Activated T-helper 1 cell treated with anti-CD3 and anti-CD28 coated beads, Interleukin-12 subunit alpha, Interleukin-12 subunit beta, Interleukin-2, Interleukin-4 antibody, amounts not matched to agents 30 ng/mL and 10 ng/mL and 1 ng/mL, durations not matched to agents 14 hours and 24 hours and 36 hours (primary cell): Measurements from ENCODE around the gene SLC39A11. TPM values are rescaled to one million over a fixed set of nuclear protein-coding genes. Genes with fewer than 3 reads are reported as not detected.
A peak's percentile ranks its signal among the peaks of the same experiment; 100 is the strongest.

Experiments used
- DNase-seq: peaks from one replicate; pipeline ENCODE4 v3.0.0; 2021; ENCODE audit warnings: low spot score
- H3K27ac Mint-ChIP-seq: one replicate; pipeline ENCODE4 v1.8.0; 2021; ENCODE audit warnings: mild to moderate bottlenecking, mixed read lengths
- H3K27me3 Mint-ChIP-seq: one replicate; pipeline ENCODE4 v1.8.0; 2022; ENCODE audit warnings: mild to moderate bottlenecking, moderate library complexity, mixed read lengths; ENCODE audit not compliant: insufficient read depth
- H3K36me3 Mint-ChIP-seq: one replicate; pipeline ENCODE4 v1.8.0; 2021; ENCODE audit warnings: low read depth, mixed read lengths
- H3K4me1 Mint-ChIP-seq: one replicate; pipeline ENCODE4 v1.8.0; 2021; ENCODE audit warnings: low read depth, mixed read lengths
- H3K4me3 Mint-ChIP-seq: one replicate; pipeline ENCODE4 v1.8.0; 2021; ENCODE audit warnings: mild to moderate bottlenecking, moderate library complexity, mixed read lengths
- H3K9me3 Mint-ChIP-seq: one replicate; pipeline ENCODE4 v1.8.0; 2021; ENCODE audit warnings: mixed read lengths
- intact Hi-C: fragments of 100-400 bp; cut with micrococcal nuclease; formaldehyde crosslinking; loops from one replicate; pipeline ENCODE4 v1.15.1; 2024
- total RNA-seq: library from RNA; stranded (reverse); gene quantifications from 2 replicates; pipeline ENCODE4 v1.2.3, GENCODE V29; 2022

SLC39A11 gene
- total RNA-seq, 1 donor from 2014 or later, result 20.9 TPM

DNA sequence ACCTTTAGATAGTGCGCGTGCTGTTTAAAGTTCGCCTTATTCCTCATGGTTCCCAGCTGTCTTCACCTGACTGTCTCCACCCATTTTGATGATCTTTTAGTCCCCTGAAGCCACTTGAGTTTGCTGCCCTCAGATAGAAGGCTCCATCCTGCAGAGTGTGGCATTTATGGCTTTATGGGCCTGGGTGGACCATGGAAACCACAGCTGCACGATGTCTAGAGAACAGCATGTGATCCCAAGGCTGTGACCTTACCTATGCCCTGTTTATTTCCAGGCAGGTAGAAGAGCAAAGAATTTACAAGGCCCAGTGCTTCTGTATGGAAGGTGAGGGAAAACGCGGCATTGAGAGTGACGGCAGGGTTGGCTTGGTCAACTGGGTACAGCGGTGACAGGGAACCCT lies 356.9 kb downstream of the SLC39A11 start:
- intact Hi-C loops, result no loop called here
- H3K4me1 Mint-ChIP-seq, result no peaks in the 10 kb centered on the region
- no peaks in the 10 kb centered on the region for H3K27me3 Mint-ChIP-seq
- no peak for DNase-seq
- no peak overlapping the region for H3K4me3 Mint-ChIP-seq
- H3K9me3 Mint-ChIP-seq, result no peaks in the 10 kb centered on the region
- no peaks in the 10 kb centered on the region for H3K36me3 Mint-ChIP-seq
- H3K27ac Mint-ChIP-seq, result no peak overlapping the region

DNA sequence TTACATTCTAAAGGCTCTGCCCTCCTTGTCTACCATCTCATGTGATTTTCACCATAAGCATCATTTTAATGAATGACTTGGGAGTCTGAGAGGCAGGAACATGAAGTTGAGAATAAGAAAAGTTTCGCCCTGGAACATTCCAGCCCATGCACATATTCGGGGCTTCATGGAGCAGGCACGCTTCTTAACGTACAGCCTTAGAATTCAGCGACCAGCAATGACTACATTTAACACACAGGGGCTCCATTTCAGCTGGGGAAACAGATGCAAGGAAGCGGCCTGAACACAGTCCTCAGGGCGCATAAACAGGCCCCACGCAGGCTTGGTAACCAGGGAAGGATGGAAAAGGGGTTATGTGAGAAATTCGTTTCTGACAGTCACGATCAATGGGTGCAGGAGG lies 357.4 kb downstream of the SLC39A11 start:
- intact Hi-C loops, result no loop called here
- no peak overlapping the region for H3K27ac Mint-ChIP-seq
- no peaks in the 10 kb centered on the region for H3K4me1 Mint-ChIP-seq
- H3K36me3 Mint-ChIP-seq, result no peaks in the 10 kb centered on the region
- no peak overlapping the region for H3K4me3 Mint-ChIP-seq
- H3K27me3 Mint-ChIP-seq, result no peaks in the 10 kb centered on the region
- H3K9me3 Mint-ChIP-seq, result no peaks in the 10 kb centered on the region
- no peak for DNase-seq

DNA sequence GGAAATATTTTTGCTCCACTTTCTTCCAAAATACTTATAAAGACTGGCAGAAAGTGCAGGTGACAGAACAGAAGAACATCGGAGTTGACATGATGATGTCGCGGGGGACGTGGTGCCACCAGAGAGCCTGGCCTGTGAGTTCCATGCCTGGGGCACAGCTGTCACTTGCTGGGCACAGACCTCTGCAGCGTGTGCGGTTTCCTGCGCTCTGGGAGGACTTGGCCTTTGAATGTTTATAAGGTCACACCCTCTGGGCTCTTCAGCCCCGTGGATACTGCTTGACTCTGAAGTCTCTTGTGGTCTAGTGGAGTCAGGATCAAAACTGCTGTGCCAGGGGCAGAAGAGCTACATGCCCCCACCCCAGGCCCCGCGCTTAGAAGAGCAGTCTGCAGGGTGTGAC lies 357.9 kb downstream of the SLC39A11 start:
- Mint-ChIP-seq H3K4me1 (no peaks in the 10 kb centered on the region), H3K36me3 (no peaks in the 10 kb centered on the region), H3K9me3 (no peaks in the 10 kb centered on the region), H3K27me3 (no peaks in the 10 kb centered on the region), H3K27ac (no peak overlapping the region), H3K4me3 (no peak overlapping the region)
- no peak for DNase-seq
- intact Hi-C loops, result no loop called here

DNA sequence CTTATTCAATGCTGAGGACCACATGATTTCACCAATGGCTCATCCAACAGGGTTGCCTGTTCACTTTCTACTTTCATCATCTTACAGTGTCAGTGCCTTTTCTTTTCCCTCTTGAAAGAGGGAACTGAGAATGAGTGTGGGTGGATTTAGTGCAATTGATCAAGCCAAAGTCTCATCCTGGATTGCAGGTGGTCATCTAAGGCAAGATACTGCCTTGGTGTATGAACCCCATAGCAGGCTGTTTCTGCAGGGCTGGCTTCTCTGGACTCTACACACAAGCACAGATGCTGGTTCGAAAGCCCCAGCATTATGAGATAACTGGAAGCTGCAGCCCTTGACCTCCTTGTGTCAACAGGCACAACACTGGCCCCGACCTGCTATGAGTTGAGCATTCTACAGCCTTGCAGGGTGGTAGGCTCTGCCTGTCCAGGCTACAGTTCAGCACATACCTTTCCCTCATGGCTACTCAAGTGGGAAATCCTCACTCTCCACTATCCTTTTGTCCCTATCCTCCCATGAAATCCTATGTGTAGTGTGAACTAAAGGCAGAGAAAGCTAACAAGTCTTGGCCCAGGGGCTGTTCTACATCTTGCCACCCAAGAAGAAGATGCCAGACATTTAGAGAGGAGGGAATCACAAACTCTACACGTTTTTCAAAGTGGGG lies 358.7 kb downstream of the SLC39A11 start:
- intact Hi-C loops, result no loop called here
- H3K27ac Mint-ChIP-seq, result no peak overlapping the region
- H3K4me1 Mint-ChIP-seq, result no peaks in the 10 kb centered on the region
- H3K27me3 Mint-ChIP-seq, result no peaks in the 10 kb centered on the region
- no peaks in the 10 kb centered on the region for H3K36me3 Mint-ChIP-seq
- no peaks in the 10 kb centered on the region for H3K9me3 Mint-ChIP-seq
- no peak overlapping the region for H3K4me3 Mint-ChIP-seq
- no peak for DNase-seq

DNA sequence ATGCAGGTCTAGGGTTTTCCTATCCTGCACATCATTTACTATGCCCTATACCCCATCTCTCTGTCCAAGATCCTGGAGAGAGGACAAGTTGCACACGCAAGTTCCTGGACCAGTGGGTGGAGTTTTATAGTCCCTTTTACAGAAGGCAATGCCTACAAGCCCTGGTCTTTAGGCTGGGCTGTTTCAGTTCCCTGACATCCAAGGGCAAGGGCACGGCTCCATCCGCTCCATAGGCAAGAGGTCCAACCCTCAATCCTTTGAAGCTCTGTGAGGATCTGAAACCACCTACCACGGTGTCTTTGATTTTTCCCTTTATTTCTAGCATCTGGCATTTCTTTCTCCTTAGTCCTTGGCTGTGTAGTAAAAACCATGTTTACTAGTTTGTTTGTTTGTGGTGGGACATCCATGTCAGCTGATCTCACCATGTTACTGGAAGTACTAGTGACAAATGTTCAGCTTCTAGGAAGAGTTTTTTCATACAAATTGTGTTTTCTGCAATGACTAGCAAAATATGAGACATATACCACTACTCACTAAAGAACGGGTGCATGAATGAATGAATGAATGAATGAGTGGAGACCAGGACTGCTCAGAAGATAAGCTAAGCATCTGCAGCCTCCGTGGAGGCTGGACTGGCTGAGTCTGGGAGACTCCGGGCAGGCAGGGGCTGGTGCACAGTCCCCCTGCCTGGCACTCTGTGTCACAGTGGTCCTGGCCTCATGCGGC lies 359.4 kb downstream of the SLC39A11 start:
- intact Hi-C loops, result no loop called here
- Mint-ChIP-seq H3K4me1 (peaks cover 2% of the 10 kb centered on the region), H3K27me3 (no peaks in the 10 kb centered on the region), H3K4me3 (no peak overlapping the region), H3K36me3 (no peaks in the 10 kb centered on the region), H3K27ac (no peak overlapping the region), H3K9me3 (no peaks in the 10 kb centered on the region)
- DNase-seq, result no peak

DNA sequence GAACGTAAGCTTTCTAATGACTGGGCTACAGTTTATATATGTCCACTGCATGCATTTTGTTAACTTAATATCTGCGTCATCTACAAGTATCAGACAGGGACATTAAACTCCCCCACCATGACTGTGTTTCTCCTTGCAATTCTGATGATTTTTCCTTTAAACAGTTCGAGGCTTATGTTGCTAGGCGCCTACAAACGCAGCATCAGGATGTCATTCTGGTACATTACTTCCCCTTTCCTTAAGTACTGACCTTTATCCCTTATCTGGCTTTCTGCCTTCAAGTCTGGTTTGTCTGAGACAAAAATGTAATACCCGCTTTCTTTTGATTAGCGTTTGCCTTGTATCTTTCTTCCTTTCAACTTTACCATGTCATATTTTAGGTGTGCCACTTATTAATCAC lies 362.4 kb downstream of the SLC39A11 start:
- H3K4me1 Mint-ChIP-seq, result peaks cover 28% of the 10 kb centered on the region
- intact Hi-C loops, result no loop called here
- H3K4me3 Mint-ChIP-seq, result no peak overlapping the region
- no peaks in the 10 kb centered on the region for H3K36me3 Mint-ChIP-seq
- no peaks in the 10 kb centered on the region for H3K9me3 Mint-ChIP-seq
- H3K27ac Mint-ChIP-seq, result no peak overlapping the region
- H3K27me3 Mint-ChIP-seq, result no peaks in the 10 kb centered on the region
- DNase-seq, result no peak

DNA sequence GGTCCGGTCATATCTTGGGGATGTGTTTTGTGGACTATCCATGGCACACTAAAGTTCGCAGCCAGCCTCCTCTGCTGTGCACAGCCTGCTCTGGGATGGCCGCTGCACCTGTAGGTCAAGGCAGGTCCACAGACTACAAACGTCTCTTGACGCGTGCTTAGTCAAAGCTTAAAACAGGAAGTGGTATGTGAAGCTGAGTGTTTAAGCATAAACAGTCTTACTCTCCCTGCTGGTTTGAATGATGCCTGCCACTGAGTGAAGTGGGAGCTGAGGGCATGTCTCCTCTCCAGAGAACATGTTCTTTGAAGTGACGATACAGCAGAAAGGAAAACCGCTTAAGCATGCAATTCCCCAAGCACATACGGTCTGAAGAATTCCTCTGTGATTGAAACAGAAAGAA lies 365.6 kb downstream of the SLC39A11 start:
- DNase-seq, result peak; percentile 46
- intact Hi-C loops, result loop anchor here (1.0 to 10.0 kb wide), 13 partner anchors 8 to 643 kb away; partner anchors contain the start of gene SLC39A11
- peak overlapping the region; percentile 79 for H3K4me3 Mint-ChIP-seq
- no peaks in the 10 kb centered on the region for H3K9me3 Mint-ChIP-seq
- peaks cover 2% of the 10 kb centered on the region for H3K27me3 Mint-ChIP-seq
- H3K36me3 Mint-ChIP-seq, result no peaks in the 10 kb centered on the region
- H3K4me1 Mint-ChIP-seq, result peaks cover 40% of the 10 kb centered on the region
- H3K27ac Mint-ChIP-seq, result peak overlapping the region; percentile 93

DNA sequence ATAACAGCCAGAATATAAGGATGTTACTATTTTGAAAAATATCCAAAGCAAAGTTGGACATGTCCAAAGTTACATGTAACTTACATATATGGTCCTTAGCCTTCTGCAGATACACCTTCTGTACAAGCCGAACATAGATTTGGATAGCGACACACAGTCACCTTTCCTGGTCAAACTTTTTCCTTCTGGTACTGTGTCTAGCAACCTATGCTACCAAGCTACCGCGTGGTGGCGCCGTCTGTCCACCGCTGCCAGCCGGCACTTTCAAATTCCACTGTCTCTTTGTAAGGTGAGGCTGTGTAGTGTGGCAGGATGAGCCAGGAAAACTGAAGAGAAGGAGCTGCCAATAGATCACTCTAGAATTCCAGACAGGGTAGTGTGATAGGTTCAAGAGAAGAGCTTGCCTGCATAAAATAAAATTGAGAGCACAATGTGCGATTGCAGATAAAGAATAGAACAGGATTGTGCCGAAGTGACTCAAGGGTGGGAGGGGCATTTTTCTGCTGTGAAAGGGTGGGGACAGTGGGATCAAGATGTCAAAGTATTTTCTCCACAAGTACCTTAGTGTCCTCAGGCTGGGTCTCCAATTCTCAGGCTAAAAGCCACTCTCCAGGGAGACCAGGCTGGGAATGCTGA lies 366.9 kb downstream of the SLC39A11 start:
- H3K27ac Mint-ChIP-seq, result peak overlapping the region; percentile 76
- intact Hi-C loops, result loop anchor here (2.0 to 10.0 kb wide), 4 partner anchors 17 to 585 kb away; no protein-coding TSS in a partner anchor
- H3K9me3 Mint-ChIP-seq, result no peaks in the 10 kb centered on the region
- peaks cover 2% of the 10 kb centered on the region for H3K27me3 Mint-ChIP-seq
- H3K36me3 Mint-ChIP-seq, result no peaks in the 10 kb centered on the region
- DNase-seq, result peak; percentile 32
- peak overlapping the region; percentile 40 for H3K4me3 Mint-ChIP-seq
- peaks cover 43% of the 10 kb centered on the region for H3K4me1 Mint-ChIP-seq

DNA sequence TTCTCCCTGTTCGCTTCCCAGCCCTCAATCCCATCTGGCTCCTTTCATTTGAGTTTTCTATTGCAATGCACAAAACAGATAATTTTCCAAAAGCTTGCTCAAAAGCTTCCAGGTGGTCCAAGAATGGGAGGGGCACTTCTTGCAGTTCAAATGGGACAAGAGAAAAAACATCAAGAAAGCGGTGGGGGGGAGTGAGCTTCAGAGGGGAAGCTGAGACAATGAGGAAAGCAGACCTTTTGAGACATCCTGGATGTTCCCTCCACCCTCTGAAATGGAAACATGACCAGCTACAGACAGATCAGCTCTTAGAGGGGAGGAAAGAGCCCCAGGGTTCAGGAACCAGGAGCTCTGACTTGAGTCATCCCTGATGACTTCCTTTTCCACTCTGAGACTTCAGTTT lies 368.2 kb downstream of the SLC39A11 start:
- H3K4me1 Mint-ChIP-seq, result peaks cover 56% of the 10 kb centered on the region
- H3K36me3 Mint-ChIP-seq, result peaks cover 2% of the 10 kb centered on the region
- peaks cover 4% of the 10 kb centered on the region for H3K27me3 Mint-ChIP-seq
- DNase-seq, result no peak
- no peak overlapping the region for H3K27ac Mint-ChIP-seq
- no peaks in the 10 kb centered on the region for H3K9me3 Mint-ChIP-seq
- intact Hi-C loops, result loop anchor here (10.0 kb wide), 1 partner anchor 129 kb away; no protein-coding TSS in a partner anchor
- H3K4me3 Mint-ChIP-seq, result no peak overlapping the region

DNA sequence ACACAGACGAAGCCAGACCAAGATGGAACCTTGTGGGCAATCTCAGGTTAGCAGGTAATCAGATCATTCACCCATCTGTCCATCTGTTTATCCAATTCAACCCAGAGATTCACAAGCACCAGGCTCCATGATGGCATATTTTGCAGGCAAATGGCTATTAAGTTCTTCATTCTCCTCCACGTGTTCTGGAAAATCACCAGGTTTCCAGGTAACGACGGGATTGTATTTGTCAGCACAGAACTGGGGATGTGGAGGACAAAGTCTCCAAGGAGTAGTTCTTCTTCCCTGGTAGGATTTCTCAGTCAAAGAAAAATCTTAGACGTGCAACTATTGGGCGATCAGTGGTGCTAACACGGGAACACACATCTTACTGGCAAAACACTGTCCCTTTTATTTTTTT lies 368.8 kb downstream of the SLC39A11 start:
- H3K27ac Mint-ChIP-seq, result no peak overlapping the region
- no peaks in the 10 kb centered on the region for H3K9me3 Mint-ChIP-seq
- peaks cover 60% of the 10 kb centered on the region for H3K4me1 Mint-ChIP-seq
- H3K27me3 Mint-ChIP-seq, result peaks cover 4% of the 10 kb centered on the region
- no peak overlapping the region for H3K4me3 Mint-ChIP-seq
- intact Hi-C loops, result loop anchor here (10.0 kb wide), 1 partner anchor 129 kb away; no protein-coding TSS in a partner anchor
- peaks cover 2% of the 10 kb centered on the region for H3K36me3 Mint-ChIP-seq
- no peak for DNase-seq

DNA sequence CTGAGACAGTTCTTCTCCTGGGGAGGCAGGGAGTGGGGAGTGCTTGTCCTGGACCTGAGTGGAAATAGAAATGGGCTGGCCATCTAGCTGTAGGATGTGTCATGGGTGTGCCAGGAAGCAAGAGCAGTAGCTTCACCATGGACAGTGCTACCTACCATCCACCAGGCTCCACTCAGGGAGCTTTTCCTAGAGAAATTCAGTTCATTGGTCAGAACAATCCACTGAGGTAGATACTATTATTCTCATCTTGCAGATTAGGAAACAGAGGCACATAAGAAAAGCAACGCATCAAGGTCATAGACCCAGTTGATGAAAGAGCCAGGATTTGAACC lies 372.0 kb downstream of the SLC39A11 start:
- Mint-ChIP-seq H3K9me3 (no peaks in the 10 kb centered on the region), H3K36me3 (peaks cover 2% of the 10 kb centered on the region), H3K4me1 (peaks cover 48% of the 10 kb centered on the region), H3K4me3 (peak overlapping the region; percentile 11), H3K27ac (no peak overlapping the region), H3K27me3 (peaks cover 4% of the 10 kb centered on the region)
- intact Hi-C loops, result loop anchor here (10.0 kb wide), 1 partner anchor 126 kb away; no protein-coding TSS in a partner anchor
- no peak for DNase-seq

DNA sequence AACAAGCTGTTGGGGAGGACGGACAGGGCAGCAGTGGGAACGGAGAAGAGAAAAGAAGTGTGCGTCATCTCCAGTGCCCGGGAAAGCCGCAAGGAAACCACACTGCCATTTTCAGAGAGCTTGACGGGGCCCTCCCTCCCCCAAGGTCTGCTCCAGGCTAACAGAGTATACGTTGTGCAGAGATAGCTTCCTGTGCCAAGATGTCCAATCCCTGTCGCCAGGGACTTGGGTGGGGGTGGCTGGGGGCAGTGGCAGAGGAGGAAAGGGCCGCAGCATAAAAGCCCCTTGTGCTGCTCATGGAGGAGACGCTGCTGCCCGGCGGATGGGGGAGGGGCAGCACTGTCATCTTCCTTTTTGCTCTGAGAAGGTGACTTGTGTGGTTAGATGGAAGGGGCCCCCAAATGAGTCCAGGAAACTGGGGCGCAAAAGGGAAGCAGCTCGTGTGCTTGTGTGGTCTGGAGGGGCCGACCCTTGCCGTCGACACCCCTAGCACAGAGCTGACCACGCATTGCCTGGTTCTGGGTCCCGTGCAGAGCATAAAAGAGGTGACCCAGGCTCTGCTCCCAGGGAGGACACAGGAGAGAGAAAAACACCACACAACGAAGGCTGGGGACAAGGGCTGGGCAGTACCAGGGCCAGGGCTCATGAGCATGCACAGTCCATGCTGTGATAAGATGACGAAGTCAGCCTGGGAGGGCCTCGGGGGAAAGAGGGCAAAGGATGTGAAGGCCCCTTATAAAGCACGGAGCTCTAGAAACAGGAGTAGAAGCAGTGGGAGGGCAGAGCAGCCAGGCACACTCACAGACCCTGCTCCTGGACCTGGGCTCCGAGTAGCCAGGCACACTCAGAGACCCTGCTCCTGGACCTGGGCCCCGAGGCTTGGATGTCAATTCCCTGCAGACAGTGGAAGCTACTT lies 372.7 kb downstream of the SLC39A11 start:
- intact Hi-C loops, result loop anchor here (1.0 to 10.0 kb wide), 3 partner anchors 7 to 125 kb away; no protein-coding TSS in a partner anchor
- peaks cover 2% of the 10 kb centered on the region for H3K36me3 Mint-ChIP-seq
- peak overlapping the region; percentile 68 for H3K4me3 Mint-ChIP-seq
- peaks cover 47% of the 10 kb centered on the region for H3K4me1 Mint-ChIP-seq
- peak; percentile 62 for DNase-seq
- H3K9me3 Mint-ChIP-seq, result no peaks in the 10 kb centered on the region
- peaks cover 4% of the 10 kb centered on the region for H3K27me3 Mint-ChIP-seq
- H3K27ac Mint-ChIP-seq, result peak overlapping the region; percentile 81
